Stimulated activated CD4-positive, alpha-beta T cell treated with anti-CD3 and anti-CD28 coated beads, TNF-alpha, amount 100 ng/mL, for 24 hours (primary cell): ENCODE results near the gene GGT5.
"Not testable (repeated sequence)": the region's sequence is repeated elsewhere in the genome, so short reads cannot be mapped to it uniquely, and the experiment has no call there.

ENCODE experiments used
- DNase-seq, 3 experiments: peaks; one replicate each; pipeline ENCODE4 v3.0.0-alpha.2; 2020; ENCODE audit warnings: low read depth in 3 of 3

The GGT5 gene

GRCh38 chr22:24245030-24245431, at the start of gene GGT5:
Gene GGT5, minus strand, starts transcription at chr22:24245082. Its CDS starts 357 bp downstream, at chr22:24244725.
- not testable (repeated sequence) for DNase-seq

- not testable (repeated sequence) for DNase-seq
These were observed 47.4 kb upstream of the GGT5 start for GRCh38 chr22:24292202-24292830.

GRCh38 chr22:24291515-24292201, 46.8 kb upstream of the GGT5 start:
- no peak for DNase-seq

- DNase-seq, result no peak
These were observed 45.6 kb upstream of the GGT5 start for GRCh38 chr22:24290459-24290858.

GRCh38 chr22:24289741-24290163, 44.9 kb upstream of the GGT5 start:
- no peak for DNase-seq

GRCh38 chr22:24289114-24289513, 44.2 kb upstream of the GGT5 start:
- DNase-seq, result no peak

- not testable (repeated sequence) for DNase-seq
These were observed 42.9 kb upstream of the GGT5 start for GRCh38 chr22:24287801-24288200.

GRCh38 chr22:24287212-24287611, 42.3 kb upstream of the GGT5 start:
- DNase-seq, result not testable (repeated sequence)

- no peak for DNase-seq
These were observed 40.4 kb upstream of the GGT5 start for GRCh38 chr22:24285245-24285644.

- DNase-seq, result peak in 1 of 3 experiments; percentile 3
These were observed 39.9 kb upstream of the GGT5 start for GRCh38 chr22:24284747-24285203.

GRCh38 chr22:24282401-24282800, 37.5 kb upstream of the GGT5 start:
- no peak for DNase-seq

- not testable (repeated sequence) for DNase-seq
These were observed 35.5 kb upstream of the GGT5 start for GRCh38 chr22:24280363-24280762.

GRCh38 chr22:24274696-24275405, 30.0 kb upstream of the GGT5 start:
- not testable (repeated sequence) for DNase-seq

- DNase-seq, result not testable (repeated sequence)
These were observed 29.0 kb upstream of the GGT5 start for GRCh38 chr22:24273906-24274305.

- DNase-seq, result not testable (repeated sequence)
These were observed 28.1 kb upstream of the GGT5 start for GRCh38 chr22:24273031-24273430.

- DNase-seq, result no peak
These were observed 26.5 kb upstream of the GGT5 start for GRCh38 chr22:24271386-24271854.

GRCh38 chr22:24270556-24271385, 25.9 kb upstream of the GGT5 start, which contains the start of gene SPECC1L:
Gene SPECC1L, plus strand, starts transcription at chr22:24270831. Its CDS starts 31,401 bp downstream, at chr22:24302232.
- peak; percentile 79 to 87 (median 85) for DNase-seq

- not testable (repeated sequence) for DNase-seq
These were observed 21.6 kb upstream of the GGT5 start for GRCh38 chr22:24266495-24266894.

- DNase-seq, result no peak
These were observed 20.9 kb upstream of the GGT5 start for GRCh38 chr22:24265734-24266133.

- DNase-seq, result not testable (repeated sequence)
These were observed 19.5 kb upstream of the GGT5 start for GRCh38 chr22:24264329-24264896.

GRCh38 chr22:24263479-24263878, 18.6 kb upstream of the GGT5 start:
- DNase-seq, result not testable (repeated sequence)
